Stimulated activated CD8-positive, alpha-beta memory T cell treated with anti-CD3 and anti-CD28 coated beads, Interleukin-12 subunit alpha, Interleukin-12 subunit beta, amount 100 ng/mL, for 24 hours (primary cell): ENCODE measurements around the gene RIMKLB.
"Not testable (repeated sequence)": the region's sequence is repeated elsewhere in the genome, so short reads cannot be mapped to it uniquely, and the experiment has no call there.

Experiments used
- DNase-seq: peaks from one replicate; pipeline ENCODE4 v3.0.0-alpha.2; 2020; ENCODE audit errors: extremely low read depth

The RIMKLB gene

GRCh38 chr12:8692573-8692972 is 5.2 kb upstream of the RIMKLB start:
- no peak for DNase-seq

GRCh38 chr12:8695116-8695515 is 2.7 kb upstream of the RIMKLB start:
- no peak for DNase-seq

- DNase-seq = no peak
These were observed 1.2 kb upstream of the RIMKLB start for GRCh38 chr12:8696442-8697090.

- DNase-seq = no peak
These were observed 693 bp upstream of the RIMKLB start for GRCh38 chr12:8697120-8697475.

GRCh38 chr12:8698132-8698851 is 501 bp downstream of the RIMKLB start:
- peak; percentile 14 for DNase-seq

- no peak for DNase-seq
These were observed 1.1 kb downstream of the RIMKLB start for GRCh38 chr12:8698879-8699278.

GRCh38 chr12:8699714-8700113 is 1.9 kb downstream of the RIMKLB start:
- DNase-seq = no peak

- no peak for DNase-seq
These were observed 3.4 kb downstream of the RIMKLB start for GRCh38 chr12:8701046-8701660.

- no peak for DNase-seq
These were observed 4.4 kb downstream of the RIMKLB start for GRCh38 chr12:8702159-8702558.

GRCh38 chr12:8709124-8709830 is 11.5 kb downstream of the RIMKLB start:
- DNase-seq = no peak

- DNase-seq = no peak
These were observed 14.8 kb downstream of the RIMKLB start for GRCh38 chr12:8712572-8712971.

GRCh38 chr12:8722286-8722800 is 24.6 kb downstream of the RIMKLB start:
- DNase-seq = no peak

GRCh38 chr12:8734873-8735381 is 37.1 kb downstream of the RIMKLB start:
- DNase-seq = no peak

GRCh38 chr12:8742501-8742900 is 44.7 kb downstream of the RIMKLB start:
- DNase-seq = no peak

- not testable (repeated sequence) for DNase-seq
These were observed 45.3 kb downstream of the RIMKLB start for GRCh38 chr12:8743121-8743520.

- DNase-seq = not testable (repeated sequence)
These were observed 47.8 kb downstream of the RIMKLB start for GRCh38 chr12:8745631-8746030.

GRCh38 chr12:8746046-8746445 is 48.3 kb downstream of the RIMKLB start:
- no peak for DNase-seq

- not testable (repeated sequence) for DNase-seq
These were observed 62.3 kb downstream of the RIMKLB start for GRCh38 chr12:8760076-8760475.

GRCh38 chr12:8762701-8763100 is 64.9 kb downstream of the RIMKLB start:
- not testable (repeated sequence) for DNase-seq

- DNase-seq = not testable (repeated sequence)
These were observed 68.3 kb downstream of the RIMKLB start for GRCh38 chr12:8766121-8766520.

- DNase-seq = no peak
These were observed 72.7 kb downstream of the RIMKLB start for GRCh38 chr12:8770499-8770898.

GRCh38 chr12:8771072-8771471 is 73.3 kb downstream of the RIMKLB start:
- DNase-seq = no peak
